Bronchial epithelial cell (primary cell): ENCODE measurements around the gene RAC3. TPM values are rescaled to one million over a fixed set of nuclear protein-coding genes. Genes with fewer than 3 reads are reported as not detected.

Experiments
- DNase-seq: peaks from one replicate; pipeline ENCODE4 v3.0.0-alpha.2; 2010; ENCODE audit warnings: low read depth
- FAIRE-seq: peaks from 2 replicates; lab custom pipeline; 2011; peaks lifted over from hg19 to GRCh38; lab: Jason Lieb, UNC
- H3K27me3 ChIP-seq: 2 replicates; pipeline ENCODE4 v1.5.1; 2011; ENCODE audit warnings: low read length; ENCODE audit not compliant: control insufficient read depth, insufficient read depth
- H3K36me3 ChIP-seq: 2 replicates; pipeline ENCODE4 v1.5.1; 2011; ENCODE audit warnings: low read length; ENCODE audit not compliant: control insufficient read depth, insufficient read depth
- H3K4me3 ChIP-seq: 2 replicates; pipeline ENCODE4 v1.5.1; 2011; ENCODE audit warnings: mild to moderate bottlenecking, low read depth, low read length, control low read depth
- total RNA-seq: library from RNA; depleted of rRNA; stranded (reverse); fragments of >200 nt; gene quantifications from 2 replicates; pipeline ENCODE4 v1.2.1, GENCODE V29; 2014
- TF ChIP-seq, protein P1 (sequence below): IDR thresholded peaks from 2 replicates; pipeline ENCODE4 v1.5.1; 2011; ENCODE audit warnings: mild to moderate bottlenecking, moderate library complexity, low read length, control low read depth, inconsistent platforms; ENCODE audit not compliant: insufficient read depth, severe bottlenecking

RAC3 gene
- total RNA-seq, 1 donor from 2014 or later, result 18.7 TPM

DNA sequence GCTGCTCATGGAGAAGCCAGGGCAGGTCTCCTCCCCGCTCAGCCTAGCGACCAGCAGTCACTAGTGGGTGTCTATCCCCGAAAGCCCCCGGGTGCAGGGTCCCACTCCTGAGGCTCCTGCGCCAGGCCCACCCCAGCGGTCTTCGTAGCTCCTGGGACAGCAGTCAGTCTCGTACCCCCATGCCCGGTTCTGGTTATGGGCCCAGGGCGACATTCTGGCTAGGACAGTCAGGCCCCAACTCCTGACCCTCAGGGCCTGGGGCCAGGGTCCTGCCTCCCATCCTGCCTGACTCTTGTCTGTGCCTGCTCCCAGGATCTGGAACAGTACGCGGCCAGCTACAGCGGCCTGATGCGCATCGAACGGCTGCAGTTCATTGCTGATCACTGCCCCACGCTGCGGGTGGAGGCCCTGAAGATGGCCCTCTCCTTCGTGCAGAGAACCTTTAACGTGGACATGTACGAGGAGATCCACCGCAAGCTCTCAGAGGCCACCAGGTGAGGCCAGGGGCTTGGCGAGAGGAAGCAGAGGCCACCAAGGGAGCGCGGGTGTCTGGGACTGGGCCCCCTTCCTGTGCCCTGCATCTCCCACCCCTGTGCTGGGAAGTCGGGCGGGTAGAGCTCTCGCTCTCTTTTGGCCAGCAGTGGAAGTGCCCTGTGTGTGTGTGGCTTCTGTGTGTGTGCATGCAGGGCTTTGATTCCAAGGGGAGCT lies 22.2 kb downstream of the RAC3 start:
- Histone ChIP-seq H3K4me3 (no peak overlapping the region), H3K27me3 (no peaks in the 10 kb centered on the region), H3K36me3 (peaks cover 36% of the 10 kb centered on the region)
- DNase-seq (no peak), FAIRE-seq (no peak)
- TF ChIP-seq, protein P1, sequence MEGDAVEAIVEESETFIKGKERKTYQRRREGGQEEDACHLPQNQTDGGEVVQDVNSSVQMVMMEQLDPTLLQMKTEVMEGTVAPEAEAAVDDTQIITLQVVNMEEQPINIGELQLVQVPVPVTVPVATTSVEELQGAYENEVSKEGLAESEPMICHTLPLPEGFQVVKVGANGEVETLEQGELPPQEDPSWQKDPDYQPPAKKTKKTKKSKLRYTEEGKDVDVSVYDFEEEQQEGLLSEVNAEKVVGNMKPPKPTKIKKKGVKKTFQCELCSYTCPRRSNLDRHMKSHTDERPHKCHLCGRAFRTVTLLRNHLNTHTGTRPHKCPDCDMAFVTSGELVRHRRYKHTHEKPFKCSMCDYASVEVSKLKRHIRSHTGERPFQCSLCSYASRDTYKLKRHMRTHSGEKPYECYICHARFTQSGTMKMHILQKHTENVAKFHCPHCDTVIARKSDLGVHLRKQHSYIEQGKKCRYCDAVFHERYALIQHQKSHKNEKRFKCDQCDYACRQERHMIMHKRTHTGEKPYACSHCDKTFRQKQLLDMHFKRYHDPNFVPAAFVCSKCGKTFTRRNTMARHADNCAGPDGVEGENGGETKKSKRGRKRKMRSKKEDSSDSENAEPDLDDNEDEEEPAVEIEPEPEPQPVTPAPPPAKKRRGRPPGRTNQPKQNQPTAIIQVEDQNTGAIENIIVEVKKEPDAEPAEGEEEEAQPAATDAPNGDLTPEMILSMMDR, result no peak

DNA sequence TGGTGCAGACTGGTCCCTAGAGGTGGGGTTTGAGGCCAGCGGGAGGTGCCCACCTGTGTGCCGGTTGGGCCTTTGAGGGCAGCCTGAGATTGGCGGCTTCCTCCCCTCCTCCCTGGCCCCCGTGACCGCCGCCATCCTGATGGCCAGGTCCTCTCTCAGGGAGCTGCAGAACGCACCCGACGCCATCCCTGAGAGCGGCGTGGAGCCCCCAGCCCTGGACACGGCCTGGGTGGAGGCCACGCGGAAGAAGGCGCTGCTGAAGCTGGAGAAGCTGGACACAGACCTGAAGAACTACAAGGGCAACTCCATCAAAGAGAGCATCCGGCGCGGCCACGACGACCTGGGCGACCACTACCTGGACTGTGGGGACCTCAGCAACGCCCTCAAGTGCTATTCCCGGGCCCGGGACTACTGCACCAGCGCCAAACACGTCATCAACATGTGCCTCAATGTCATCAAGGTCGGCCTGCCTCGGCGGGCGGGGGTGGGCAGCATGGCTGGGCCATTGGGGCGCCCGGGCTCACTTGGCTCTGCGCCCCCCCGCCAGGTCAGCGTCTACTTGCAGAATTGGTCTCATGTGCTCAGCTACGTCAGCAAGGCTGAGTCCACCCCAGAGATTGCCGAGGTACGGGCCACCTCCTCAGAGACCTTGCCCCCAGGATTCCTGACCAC lies 23.0 kb downstream of the RAC3 start:
- TF ChIP-seq, protein P1, result no peak
- FAIRE-seq (no peak), DNase-seq (no peak)
- H3K36me3 ChIP-seq, result peaks cover 38% of the 10 kb centered on the region
- H3K27me3 ChIP-seq, result no peaks in the 10 kb centered on the region
- no peak overlapping the region for H3K4me3 ChIP-seq

DNA sequence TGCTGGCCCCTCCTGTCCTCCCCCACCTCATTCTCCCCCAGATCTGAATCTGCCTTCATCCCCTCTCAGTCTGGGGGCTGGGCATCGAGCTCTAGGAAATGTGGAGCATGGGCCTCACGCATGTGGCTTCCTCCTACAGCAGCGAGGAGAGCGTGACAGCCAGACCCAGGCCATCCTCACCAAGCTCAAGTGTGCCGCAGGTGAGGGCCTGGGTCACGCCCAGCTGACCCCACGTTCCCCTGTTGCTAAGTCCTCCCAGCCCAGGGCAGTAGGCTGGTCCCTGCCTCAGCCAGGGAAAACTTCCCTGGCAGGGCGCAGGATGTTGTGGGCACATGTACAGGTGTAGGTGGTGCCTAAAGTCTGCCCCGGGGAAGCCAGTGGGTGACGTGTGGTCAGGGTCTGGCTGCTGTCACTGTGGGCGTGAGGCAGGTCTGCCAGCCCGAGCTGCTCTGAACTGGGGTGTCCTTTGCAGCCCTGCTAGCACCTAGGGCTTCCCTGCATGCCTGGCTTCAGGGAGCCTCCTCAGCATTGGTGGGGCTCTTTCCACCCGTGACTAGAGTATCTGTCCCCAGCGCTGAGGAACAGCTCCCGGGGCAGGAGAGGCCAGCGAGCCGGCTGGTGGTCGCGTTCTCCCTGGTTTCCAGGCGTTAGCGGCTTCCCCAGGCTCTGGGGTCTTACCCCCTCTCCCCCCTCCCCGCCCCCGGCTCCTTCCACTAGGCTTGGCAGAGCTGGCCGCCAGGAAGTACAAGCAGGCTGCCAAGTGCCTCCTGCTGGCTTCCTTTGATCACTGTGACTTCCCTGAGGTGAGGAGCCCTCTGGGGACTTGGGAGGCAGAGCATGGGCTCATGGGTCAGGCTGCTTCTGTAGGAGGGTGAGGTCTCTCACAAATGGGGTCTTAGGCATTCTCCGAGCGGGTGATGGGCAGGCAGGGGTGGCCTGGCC lies 23.8 kb downstream of the RAC3 start:
- FAIRE-seq, result no peak
- peaks cover 39% of the 10 kb centered on the region for H3K36me3 ChIP-seq
- DNase-seq, result no peak
- TF ChIP-seq, protein P1, result no peak
- H3K27me3 ChIP-seq, result no peaks in the 10 kb centered on the region
- no peak overlapping the region for H3K4me3 ChIP-seq

DNA sequence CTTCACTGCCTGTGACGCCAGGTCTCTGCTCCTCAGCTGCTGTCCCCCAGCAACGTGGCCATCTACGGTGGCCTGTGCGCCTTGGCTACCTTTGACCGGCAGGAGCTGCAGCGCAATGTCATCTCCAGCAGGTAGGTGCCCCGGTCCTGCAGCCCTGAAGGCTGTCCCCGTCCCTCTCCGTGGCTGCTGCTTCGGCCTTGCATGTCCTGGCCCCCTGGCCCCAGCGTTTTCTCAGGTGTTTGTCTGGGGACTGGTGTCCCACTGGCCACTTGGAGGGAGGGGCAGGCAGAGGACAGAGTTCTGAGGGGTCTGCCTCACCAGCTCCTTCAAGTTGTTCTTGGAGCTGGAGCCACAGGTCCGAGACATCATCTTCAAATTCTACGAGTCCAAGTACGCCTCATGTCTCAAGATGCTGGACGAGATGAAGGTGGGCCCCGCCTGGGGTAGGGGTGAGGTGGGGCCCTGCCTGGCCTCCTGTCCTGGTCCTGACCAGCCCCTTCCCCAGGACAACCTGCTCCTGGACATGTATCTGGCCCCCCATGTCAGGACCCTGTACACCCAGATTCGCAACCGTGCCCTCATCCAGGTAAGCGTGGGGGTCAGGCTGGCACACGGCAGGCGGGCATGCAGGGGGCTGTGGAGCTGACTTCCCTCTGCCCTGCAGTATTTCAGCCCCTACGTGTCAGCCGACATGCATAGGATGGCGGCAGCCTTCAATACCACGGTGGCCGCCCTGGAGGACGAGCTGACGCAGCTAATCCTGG lies 24.7 kb downstream of the RAC3 start:
- no peaks in the 10 kb centered on the region for H3K27me3 ChIP-seq
- no peak overlapping the region for H3K4me3 ChIP-seq
- FAIRE-seq (no peak), DNase-seq (no peak)
- H3K36me3 ChIP-seq, result peaks cover 41% of the 10 kb centered on the region
- TF ChIP-seq, protein P1, result no peak

DNA sequence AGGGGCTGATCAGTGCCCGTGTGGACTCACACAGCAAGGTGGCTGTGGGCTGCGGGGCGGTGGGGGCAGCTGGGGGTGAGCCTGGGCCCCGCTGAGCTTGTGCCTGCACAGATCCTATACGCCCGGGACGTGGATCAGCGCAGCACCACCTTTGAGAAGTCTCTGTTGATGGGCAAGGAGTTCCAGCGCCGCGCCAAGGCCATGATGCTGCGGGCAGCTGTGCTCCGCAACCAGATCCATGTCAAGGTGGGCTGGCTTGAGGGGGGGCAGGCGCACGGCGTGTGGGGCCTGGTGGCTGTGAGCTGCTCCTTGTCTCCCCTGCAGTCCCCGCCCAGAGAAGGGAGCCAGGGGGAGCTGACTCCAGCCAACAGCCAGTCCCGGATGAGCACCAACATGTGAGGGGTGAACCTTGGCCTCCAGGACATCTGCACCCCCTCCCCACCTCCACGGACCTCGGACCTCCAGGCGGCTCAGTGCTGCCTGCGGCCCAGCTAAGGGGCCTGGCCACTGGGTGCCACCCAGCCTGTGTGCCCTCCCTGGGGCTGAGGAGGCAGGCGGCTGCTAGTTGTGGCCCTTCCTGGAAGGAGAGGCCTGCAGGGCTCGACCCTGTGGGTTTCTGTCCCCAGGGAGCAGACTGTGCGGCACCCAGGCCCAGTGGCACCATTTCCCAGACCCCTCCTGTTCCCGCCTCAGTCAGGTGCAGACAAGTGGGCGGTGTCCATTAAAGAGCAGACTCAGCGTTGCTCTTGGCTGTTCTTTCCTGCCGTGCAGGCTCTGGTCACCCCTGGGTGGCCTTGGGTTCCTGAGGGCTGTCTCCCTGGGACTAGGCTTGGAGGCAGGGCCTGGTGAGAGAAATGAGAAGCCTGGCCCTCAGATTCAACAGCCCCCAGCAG lies 25.5 kb downstream of the RAC3 start:
- Histone ChIP-seq H3K27me3 (no peaks in the 10 kb centered on the region), H3K4me3 (no peak overlapping the region), H3K36me3 (peaks cover 48% of the 10 kb centered on the region)
- FAIRE-seq (no peak), DNase-seq (no peak)
- TF ChIP-seq, protein P1, result no peak
